DOHH2 (cell line): ENCODE measurements around the gene TMEM203.

Experiments used
- H3F3A ChIP-seq: fragments of 200-600 bp; sonication (generic), shearing (Covaris generic); 2 replicates; pipeline ENCODE4 v1.6.0; 2016; ENCODE audit warnings: antibody characterized with exemption, mild to moderate bottlenecking; ENCODE audit not compliant: control insufficient read depth, insufficient read depth
- H3K27ac ChIP-seq: fragments of 200-600 bp; sonication (generic); 2 replicates; pipeline ENCODE4 v1.5.1; 2014; ENCODE audit warnings: low read depth, mild to moderate bottlenecking, low read length, moderate library complexity
- H3K27me3 ChIP-seq: fragments of 200-600 bp; sonication (generic); 2 replicates; pipeline ENCODE4 v1.6.1; 2014; ENCODE audit warnings: mild to moderate bottlenecking, low read length, mixed read lengths; ENCODE audit not compliant: control insufficient read depth
- H3K36me3 ChIP-seq: fragments of 200-600 bp; sonication (generic); 2 replicates; pipeline ENCODE4 v1.6.1; 2014; ENCODE audit warnings: mild to moderate bottlenecking, low read length, moderate library complexity, mixed read lengths; ENCODE audit not compliant: control insufficient read depth
- H3K4me1 ChIP-seq: fragments of 200-600 bp; sonication (generic); 2 replicates; pipeline ENCODE4 v1.6.1; 2014; ENCODE audit warnings: mild to moderate bottlenecking, low read length, mixed read lengths; ENCODE audit not compliant: control insufficient read depth
- H3K4me2 ChIP-seq: fragments of 200-600 bp; sonication (generic); 2 replicates; pipeline ENCODE4 v1.6.0; 2014; ENCODE audit warnings: mild to moderate bottlenecking, low read length, moderate library complexity
- H3K4me3 ChIP-seq: fragments of 200-600 bp; sonication (generic); 2 replicates; pipeline ENCODE4 v1.5.1; 2014; ENCODE audit warnings: mild to moderate bottlenecking, low read length, mixed read lengths
- H3K79me2 ChIP-seq: fragments of 200-600 bp; sonication (generic); 2 replicates; pipeline ENCODE4 v1.6.1; 2014; ENCODE audit warnings: mild to moderate bottlenecking, low read length, mixed read lengths; ENCODE audit not compliant: control insufficient read depth
- H3K9me2 ChIP-seq: fragments of 200-600 bp; sonication (generic); replicated peaks from 2 replicates; pipeline ENCODE4 v1.6.1; 2014; ENCODE audit warnings: mild to moderate bottlenecking, low read length, mixed read lengths; ENCODE audit not compliant: control insufficient read depth
- H3K9me3 ChIP-seq: fragments of 200-600 bp; sonication (generic); 2 replicates; pipeline ENCODE4 v1.6.1; 2014; ENCODE audit warnings: antibody characterized with exemption, low read length, mixed read lengths; ENCODE audit not compliant: control insufficient read depth, insufficient read depth
- H4K20me1 ChIP-seq: fragments of 200-600 bp; sonication (generic); 2 replicates; pipeline ENCODE4 v1.6.0; 2014; ENCODE audit warnings: low read depth, mild to moderate bottlenecking, antibody characterized with exemption, low read length, moderate library complexity; ENCODE audit not compliant: control insufficient read depth, insufficient read depth
- EZH2phosphoT487 ChIP-seq: fragments of 200-600 bp; sonication (generic); IDR thresholded peaks from 2 replicates; pipeline ENCODE4 v1.6.1; 2017; ENCODE audit warnings: borderline replicate concordance, mild to moderate bottlenecking, antibody characterized with exemption, low read length, moderate library complexity, mixed read lengths
- TF ChIP-seq, protein P1 (sequence below): fragments of 200-600 bp; sonication (generic); IDR thresholded peaks from one replicate; pipeline ENCODE4 v1.5.1; 2014; ENCODE audit warnings: antibody characterized with exemption, mild to moderate bottlenecking, low read depth, low read length; ENCODE audit not compliant: poor library complexity, severe bottlenecking

The TMEM203 gene

DNA sequence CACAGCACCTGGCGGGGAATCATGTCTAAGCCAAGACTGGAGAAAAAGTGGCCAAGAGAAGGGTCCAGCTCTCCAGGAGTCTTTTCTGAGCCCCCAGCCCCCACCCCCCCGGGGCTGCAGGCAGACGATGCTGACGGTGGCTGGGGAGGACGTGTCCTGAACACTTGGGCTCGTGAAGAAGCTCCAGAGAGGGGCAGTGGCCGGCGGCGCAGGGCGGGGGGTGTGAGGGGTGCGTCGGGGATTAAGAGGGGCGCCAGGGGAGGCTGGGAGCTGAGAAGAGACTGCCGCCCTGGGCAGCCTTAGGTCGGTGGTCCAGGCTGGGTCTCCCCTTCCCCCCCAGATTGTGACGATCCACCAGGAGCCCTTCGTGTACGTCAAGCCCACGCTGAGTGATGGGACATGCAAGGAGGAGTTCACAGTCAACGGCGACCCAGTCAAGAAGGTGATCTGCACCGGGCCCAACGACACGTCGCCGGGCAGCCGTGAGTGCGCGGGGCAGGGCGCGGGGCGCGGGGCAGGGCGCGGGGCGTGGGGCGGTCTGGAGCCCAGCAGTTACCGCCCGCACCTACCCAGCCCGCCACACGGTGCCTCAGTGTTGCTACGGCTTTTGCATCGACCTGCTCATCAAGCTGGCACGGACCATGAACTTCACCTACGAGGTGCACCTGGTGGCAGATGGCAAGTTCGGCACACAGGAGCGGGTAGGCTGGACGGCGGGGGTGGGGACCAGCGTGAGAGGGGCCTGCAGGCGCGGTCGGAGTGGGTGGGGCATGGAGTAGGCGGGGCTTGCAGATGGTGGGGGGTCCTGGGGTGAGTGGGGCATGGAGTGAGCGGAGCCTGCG lies 44.5 kb downstream of the TMEM203 start:
- peaks cover 24% of the 10 kb centered on the region for H3K27me3 ChIP-seq
- H3K9me3 ChIP-seq, result no peaks in the 10 kb centered on the region
- H3K4me3 ChIP-seq, result no peak overlapping the region
- H3K4me1 ChIP-seq, result peaks cover 37% of the 10 kb centered on the region
- TF ChIP-seq EZH2phosphoT487, result no peak
- no peaks in the 10 kb centered on the region for H3K36me3 ChIP-seq
- no peaks in the 10 kb centered on the region for H3F3A ChIP-seq
- H3K9me2 ChIP-seq, result no peaks in the 10 kb centered on the region
- H3K4me2 ChIP-seq, result no peak overlapping the region
- no peaks in the 10 kb centered on the region for H3K79me2 ChIP-seq
- no peak overlapping the region for H3K27ac ChIP-seq
- no peaks in the 10 kb centered on the region; the same call in 1 of the 2 replicates for H4K20me1 ChIP-seq

DNA sequence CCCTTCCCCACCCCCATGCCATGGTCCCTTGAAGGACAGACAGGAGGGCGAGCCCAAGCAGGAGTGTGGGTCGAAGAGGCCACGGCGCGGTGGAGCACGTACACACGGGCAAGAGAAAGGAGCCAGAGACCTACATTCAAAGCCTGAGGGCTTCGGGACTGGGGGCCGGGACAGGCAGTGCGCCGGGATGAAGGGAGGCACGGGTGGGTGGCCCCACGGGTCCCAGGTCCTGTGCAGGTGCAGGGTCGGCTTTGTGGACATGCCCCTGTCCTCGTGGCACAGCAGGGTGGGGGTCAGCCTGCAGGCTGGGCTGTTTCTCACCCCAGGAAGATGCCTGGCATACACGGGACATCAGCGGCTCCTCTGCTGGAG lies 45.4 kb downstream of the TMEM203 start:
- Histone ChIP-seq H3K9me2 (no peaks in the 10 kb centered on the region), H3K79me2 (no peaks in the 10 kb centered on the region), H3K4me3 (no peak overlapping the region), H3K27me3 (peaks cover 24% of the 10 kb centered on the region), H3K36me3 (no peaks in the 10 kb centered on the region), H4K20me1 (no peaks in the 10 kb centered on the region; the same call in 1 of the 2 replicates), H3K4me1 (peaks cover 37% of the 10 kb centered on the region), H3K9me3 (no peaks in the 10 kb centered on the region), H3K27ac (no peak overlapping the region), H3K4me2 (no peak overlapping the region), H3F3A (no peaks in the 10 kb centered on the region)
- no peak for TF ChIP-seq EZH2phosphoT487
- TF ChIP-seq, protein P1, sequence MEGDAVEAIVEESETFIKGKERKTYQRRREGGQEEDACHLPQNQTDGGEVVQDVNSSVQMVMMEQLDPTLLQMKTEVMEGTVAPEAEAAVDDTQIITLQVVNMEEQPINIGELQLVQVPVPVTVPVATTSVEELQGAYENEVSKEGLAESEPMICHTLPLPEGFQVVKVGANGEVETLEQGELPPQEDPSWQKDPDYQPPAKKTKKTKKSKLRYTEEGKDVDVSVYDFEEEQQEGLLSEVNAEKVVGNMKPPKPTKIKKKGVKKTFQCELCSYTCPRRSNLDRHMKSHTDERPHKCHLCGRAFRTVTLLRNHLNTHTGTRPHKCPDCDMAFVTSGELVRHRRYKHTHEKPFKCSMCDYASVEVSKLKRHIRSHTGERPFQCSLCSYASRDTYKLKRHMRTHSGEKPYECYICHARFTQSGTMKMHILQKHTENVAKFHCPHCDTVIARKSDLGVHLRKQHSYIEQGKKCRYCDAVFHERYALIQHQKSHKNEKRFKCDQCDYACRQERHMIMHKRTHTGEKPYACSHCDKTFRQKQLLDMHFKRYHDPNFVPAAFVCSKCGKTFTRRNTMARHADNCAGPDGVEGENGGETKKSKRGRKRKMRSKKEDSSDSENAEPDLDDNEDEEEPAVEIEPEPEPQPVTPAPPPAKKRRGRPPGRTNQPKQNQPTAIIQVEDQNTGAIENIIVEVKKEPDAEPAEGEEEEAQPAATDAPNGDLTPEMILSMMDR, result no peak

DNA sequence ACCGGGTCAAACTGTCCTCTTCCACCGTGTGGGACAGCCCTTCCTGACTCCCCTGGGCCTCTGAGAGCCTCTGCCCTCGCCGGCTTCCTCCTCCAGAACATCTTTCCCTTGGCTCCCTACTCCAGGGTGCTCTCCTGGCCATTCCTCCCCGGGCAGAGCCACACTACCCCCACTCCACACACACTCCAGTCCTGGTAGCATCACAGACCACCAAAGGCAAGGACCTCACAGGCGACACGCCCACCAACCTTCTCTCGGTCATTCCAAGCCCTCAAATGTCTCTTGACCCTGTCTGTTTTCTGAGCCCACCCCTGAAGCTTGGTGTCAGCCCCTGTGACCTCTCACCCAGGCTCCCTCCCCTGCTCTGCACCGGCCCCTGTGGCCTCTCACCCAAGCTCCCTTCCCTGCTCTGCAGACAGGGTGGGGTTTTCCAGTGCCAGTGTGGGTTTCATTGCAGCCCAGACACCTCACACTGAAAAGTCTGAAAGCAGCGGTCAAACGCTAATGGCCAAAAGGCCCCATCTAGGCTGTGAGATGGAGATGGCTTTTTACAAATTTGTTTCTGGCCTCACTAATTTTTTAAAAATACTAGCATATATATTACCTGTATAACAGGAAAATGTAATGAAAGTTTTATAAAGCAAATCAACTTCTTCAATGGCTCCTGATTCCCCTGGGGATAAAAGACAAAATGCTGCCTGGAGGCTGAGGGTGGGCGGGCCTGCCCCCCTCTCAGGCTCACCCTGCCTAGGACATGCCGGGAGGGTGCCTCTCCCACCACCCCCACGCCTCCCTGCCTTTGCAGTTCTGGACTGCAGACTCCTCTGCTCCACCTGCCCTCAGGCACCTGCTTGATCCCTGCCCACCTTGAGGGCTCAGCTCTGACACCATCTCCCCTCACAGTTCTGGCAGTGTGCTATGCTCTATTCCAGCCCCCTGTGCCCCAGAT lies 46.1 kb downstream of the TMEM203 start:
- peak overlapping the region; percentile 51; the same call in 1 of the 2 replicates for H3K4me2 ChIP-seq
- peaks cover 24% of the 10 kb centered on the region for H3K27me3 ChIP-seq

More for the DNA sequence above, 46.1 kb downstream of the TMEM203 start:
- Histone ChIP-seq H3K4me3 (no peak overlapping the region), H3K9me3 (no peaks in the 10 kb centered on the region), H3K9me2 (no peaks in the 10 kb centered on the region), H3K27ac (no peak overlapping the region), H3K36me3 (no peaks in the 10 kb centered on the region), H4K20me1 (no peaks in the 10 kb centered on the region; the same call in 1 of the 2 replicates), H3K79me2 (no peaks in the 10 kb centered on the region), H3K4me1 (peaks cover 37% of the 10 kb centered on the region), H3F3A (no peaks in the 10 kb centered on the region)
- TF ChIP-seq EZH2phosphoT487, result no peak
- TF ChIP-seq, protein P1, result no peak
